Measurements from ENCODE around the gene RPS13.

DNA sequence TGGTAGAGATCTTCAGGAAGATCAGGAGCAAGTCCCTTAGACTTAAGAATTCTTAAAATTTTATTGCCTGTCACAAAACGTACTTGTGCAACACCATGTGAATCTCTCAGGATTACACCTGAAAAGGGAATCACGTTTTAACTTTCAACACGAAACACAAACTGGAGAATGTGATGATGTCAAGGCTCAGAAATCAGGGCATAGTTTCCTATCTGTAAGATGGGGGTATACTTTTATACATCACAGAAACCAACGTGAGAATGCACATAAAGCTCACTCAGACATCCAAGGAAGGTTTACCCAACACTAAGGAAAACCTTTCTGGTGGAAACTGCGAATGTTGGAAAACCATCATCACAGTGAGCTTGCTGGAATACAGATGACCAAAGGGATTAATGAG is 2.0 kb downstream of the RPS13 start:
- TF ChIP-seq CTCF (IDR thresholded peaks at IDR 0.05) (no peak), POLR2AphosphoS5 (IDR thresholded peaks at IDR 0.05; ENCODE audit: low read depth, low read length) (no peak)

Measured in SK-N-SH (cell line).